H9 (cell line): ENCODE measurements around the gene KRT222. TPM values are rescaled to one million over a fixed set of nuclear protein-coding genes. Genes with fewer than 3 reads are reported as not detected.

Experiments
- DNase-seq: peaks from one replicate; pipeline ENCODE4 v3.0.0-alpha.2; 2017
- H2AFZ ChIP-seq: one replicate; pipeline ENCODE4 v1.6.1; 2013; ENCODE audit warnings: mild to moderate bottlenecking, low read length, control low read depth, moderate library complexity
- H2AK5ac ChIP-seq: 2 replicates; pipeline ENCODE4 v1.6.1; 2013; ENCODE audit warnings: low read length, control low read depth, mixed read lengths; ENCODE audit not compliant: insufficient read length
- H2BK120ac ChIP-seq: one replicate; pipeline ENCODE4 v1.6.1; 2013; ENCODE audit warnings: low read depth, mild to moderate bottlenecking, low read length, control low read depth, inconsistent platforms; ENCODE audit not compliant: poor library complexity, severe bottlenecking
- H2BK12ac ChIP-seq: 2 replicates; pipeline ENCODE4 v1.6.1; 2013; ENCODE audit warnings: low read length, control low read depth, mixed read lengths, low read depth; ENCODE audit not compliant: insufficient read length
- H2BK15ac ChIP-seq: 2 replicates; pipeline ENCODE4 v1.6.1; 2013; ENCODE audit warnings: low read depth, low read length, control low read depth
- H2BK20ac ChIP-seq: one replicate; pipeline ENCODE4 v1.6.1; 2013; ENCODE audit warnings: low read depth, mild to moderate bottlenecking, low read length, control low read depth, inconsistent platforms; ENCODE audit not compliant: poor library complexity, severe bottlenecking
- H2BK5ac ChIP-seq: 2 replicates; pipeline ENCODE4 v1.6.1; 2013; ENCODE audit warnings: low read length, control low read depth, mixed read lengths; ENCODE audit not compliant: insufficient read length
- H3K14ac ChIP-seq: 2 replicates; pipeline ENCODE4 v1.6.1; 2013; ENCODE audit warnings: low read length, control low read depth; ENCODE audit not compliant: insufficient read depth
- H3K18ac ChIP-seq: 2 replicates; pipeline ENCODE4 v1.6.1; 2013; ENCODE audit warnings: low read depth, mild to moderate bottlenecking, mixed read lengths, low read length, control low read depth; ENCODE audit not compliant: insufficient read length
- H3K23ac ChIP-seq: 2 replicates; pipeline ENCODE4 v1.6.1; 2013; ENCODE audit warnings: low read length, control low read depth, mixed read lengths, low read depth; ENCODE audit not compliant: insufficient read length
- H3K23me2 ChIP-seq: 2 replicates; pipeline ENCODE4 v1.6.1; 2013; ENCODE audit warnings: low read depth, mild to moderate bottlenecking, mixed read lengths, low read length, control low read depth; ENCODE audit not compliant: insufficient read length, poor library complexity, severe bottlenecking
- H3K27ac ChIP-seq: 2 replicates; pipeline ENCODE4 v1.5.1; 2013; ENCODE audit warnings: low read length, control low read depth, mixed read lengths, low read depth; ENCODE audit not compliant: insufficient read length
- H3K27me3 ChIP-seq: 2 replicates; pipeline ENCODE4 v1.6.1; 2013; ENCODE audit warnings: low read length, control low read depth, inconsistent platforms; ENCODE audit not compliant: insufficient read depth
- H3K4ac ChIP-seq: 2 replicates; pipeline ENCODE4 v1.6.1; 2013; ENCODE audit warnings: low read depth, mild to moderate bottlenecking, control low read depth, inconsistent platforms, low read length, moderate library complexity
- H3K4me1 ChIP-seq: 2 replicates; pipeline ENCODE4 v1.6.1; 2013; ENCODE audit warnings: low read length, control low read depth, inconsistent platforms; ENCODE audit not compliant: insufficient read depth
- H3K4me2 ChIP-seq: 2 replicates; pipeline ENCODE4 v1.6.1; 2013; ENCODE audit warnings: low read length, control low read depth, mixed read lengths; ENCODE audit not compliant: insufficient read length, insufficient read depth
- H3K56ac ChIP-seq: 2 replicates; pipeline ENCODE4 v1.6.1; 2013; ENCODE audit warnings: low read depth, mild to moderate bottlenecking, mixed read lengths, low read length, control low read depth; ENCODE audit not compliant: insufficient read length
- H3K79me1 ChIP-seq: 2 replicates; pipeline ENCODE4 v1.6.1; 2013; ENCODE audit warnings: low read depth, mild to moderate bottlenecking, moderate library complexity, low read length, control low read depth, inconsistent platforms; ENCODE audit not compliant: insufficient read depth, poor library complexity, severe bottlenecking
- H3K79me2 ChIP-seq: 2 replicates; pipeline ENCODE4 v1.6.1; 2013; ENCODE audit warnings: low read length, control low read depth, inconsistent platforms; ENCODE audit not compliant: insufficient read depth
- H3K9ac ChIP-seq: 2 replicates; pipeline ENCODE4 v1.6.1; 2013; ENCODE audit warnings: low read length, control low read depth, mixed read lengths; ENCODE audit not compliant: insufficient read length; ENCODE audit errors: extremely low read depth
- H3K9me3 ChIP-seq: one replicate; pipeline ENCODE4 v1.6.1; 2013; ENCODE audit warnings: low read depth, low read length, inconsistent platforms; ENCODE audit not compliant: control insufficient read depth
- H3T11ph ChIP-seq: one replicate; pipeline ENCODE4 v1.6.1; 2013; ENCODE audit warnings: mild to moderate bottlenecking, low read length, control low read depth, inconsistent platforms
- H4K20me1 ChIP-seq: one replicate; pipeline ENCODE4 v1.6.1; 2013; ENCODE audit not compliant: control insufficient read depth, insufficient read length, insufficient read depth
- H4K5ac ChIP-seq: 2 replicates; pipeline ENCODE4 v1.6.1; 2013; ENCODE audit warnings: low read depth, mild to moderate bottlenecking, mixed read lengths, low read length, control low read depth; ENCODE audit not compliant: insufficient read length
- H4K8ac ChIP-seq: replicated peaks from 2 replicates; pipeline ENCODE4 v1.6.1; 2013; ENCODE audit warnings: low read length, control low read depth, mixed read lengths, low read depth; ENCODE audit not compliant: insufficient read length
- H4K91ac ChIP-seq: 2 replicates; pipeline ENCODE4 v1.6.1; 2013; ENCODE audit warnings: low read depth, mild to moderate bottlenecking, moderate library complexity, mixed read lengths, low read length, control low read depth; ENCODE audit not compliant: insufficient read length
- H3K27ac Mint-ChIP-seq, 3 experiments: 2 replicates in 2 of 3; 3 replicates in 1 of 3; pipeline ENCODE4 v1.8.0; 2020 to 2021; ENCODE audit warnings: mixed read lengths in 3 of 3, mild to moderate bottlenecking in 1 of 3, moderate library complexity in 1 of 3
- H3K27me3 Mint-ChIP-seq: 2 replicates; pipeline ENCODE4 v1.8.0; 2021; ENCODE audit warnings: low read depth, mild to moderate bottlenecking, moderate library complexity, mixed read lengths
- H3K36me3 Mint-ChIP-seq, 3 experiments: 2 replicates in 2 of 3; 3 replicates in 1 of 3; pipeline ENCODE4 v1.8.0; 2020 to 2021; ENCODE audit warnings: low read depth in 3 of 3, mixed read lengths in 3 of 3; ENCODE audit not compliant: insufficient read depth in 1 of 3
- H3K4me1 Mint-ChIP-seq, 2 experiments: 2 replicates each; pipeline ENCODE4 v1.8.0; 2020; ENCODE audit warnings: mixed read lengths in 2 of 2
- H3K4me3 Mint-ChIP-seq, 2 experiments: 2 replicates in 1 of 2; 3 replicates in 1 of 2; pipeline ENCODE4 v1.8.0; 2020 to 2021; ENCODE audit warnings: mild to moderate bottlenecking in 2 of 2, mixed read lengths in 2 of 2, moderate library complexity in 1 of 2
- H3K9me3 Mint-ChIP-seq, 2 experiments: 2 replicates in 1 of 2; 3 replicates in 1 of 2; pipeline ENCODE4 v1.8.0; 2020; ENCODE audit warnings: mild to moderate bottlenecking in 2 of 2, mixed read lengths in 2 of 2, moderate library complexity in 1 of 2
- WGBS: extraction: QIAGEN DNeasy Blood & Tissue Kit; methylation state at CpG from one replicate; pipeline ENCODE4 v1.1.7; 2013; ENCODE audit warnings: missing lambda C conversion rate, low lambda C conversion rate, mixed read lengths; ENCODE audit not compliant: insufficient read length; ENCODE audit errors: extremely low coverage; 5-methylcytosine and 5-hydroxymethylcytosine counted together
- total RNA-seq: library from RNA; stranded (reverse); gene quantifications from 2 replicates; pipeline ENCODE4 v1.2.1, GENCODE V29; 2021
- TF ChIP-seq, protein P1 (sequence below): fragments of 200-600 bp; sonication (generic); conservative IDR thresholded peaks from 3 replicates; pipeline ENCODE4 v1.8.0; 2021; ENCODE audit warnings: antibody characterized with exemption, mild to moderate bottlenecking

Gene KRT222
- total RNA-seq, 1 experiment from 2014 or later: 0.13 TPM

DNA sequence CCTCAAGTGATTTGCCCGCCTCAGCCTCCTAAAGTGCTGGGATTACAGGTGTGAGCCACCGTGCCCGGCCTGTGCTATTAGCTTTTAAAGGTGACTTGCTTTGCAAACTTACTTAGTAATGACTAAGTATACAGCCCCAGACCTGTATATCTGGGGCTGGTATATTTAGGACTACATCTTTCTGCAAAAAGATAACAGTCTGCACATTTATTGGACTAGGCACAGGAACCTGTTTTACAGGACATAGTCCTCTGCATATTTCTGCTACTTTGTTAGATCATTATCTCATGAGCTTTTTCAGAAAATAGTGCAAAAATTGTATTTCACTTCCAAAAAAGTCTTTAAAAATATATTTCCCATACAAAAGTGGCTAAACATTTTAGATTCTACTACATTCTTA, 37.3 kb upstream of the KRT222 start:
- H2AK5ac ChIP-seq: no peak overlapping the region
- no peak overlapping the region for H3T11ph ChIP-seq
- TF ChIP-seq, protein P1, sequence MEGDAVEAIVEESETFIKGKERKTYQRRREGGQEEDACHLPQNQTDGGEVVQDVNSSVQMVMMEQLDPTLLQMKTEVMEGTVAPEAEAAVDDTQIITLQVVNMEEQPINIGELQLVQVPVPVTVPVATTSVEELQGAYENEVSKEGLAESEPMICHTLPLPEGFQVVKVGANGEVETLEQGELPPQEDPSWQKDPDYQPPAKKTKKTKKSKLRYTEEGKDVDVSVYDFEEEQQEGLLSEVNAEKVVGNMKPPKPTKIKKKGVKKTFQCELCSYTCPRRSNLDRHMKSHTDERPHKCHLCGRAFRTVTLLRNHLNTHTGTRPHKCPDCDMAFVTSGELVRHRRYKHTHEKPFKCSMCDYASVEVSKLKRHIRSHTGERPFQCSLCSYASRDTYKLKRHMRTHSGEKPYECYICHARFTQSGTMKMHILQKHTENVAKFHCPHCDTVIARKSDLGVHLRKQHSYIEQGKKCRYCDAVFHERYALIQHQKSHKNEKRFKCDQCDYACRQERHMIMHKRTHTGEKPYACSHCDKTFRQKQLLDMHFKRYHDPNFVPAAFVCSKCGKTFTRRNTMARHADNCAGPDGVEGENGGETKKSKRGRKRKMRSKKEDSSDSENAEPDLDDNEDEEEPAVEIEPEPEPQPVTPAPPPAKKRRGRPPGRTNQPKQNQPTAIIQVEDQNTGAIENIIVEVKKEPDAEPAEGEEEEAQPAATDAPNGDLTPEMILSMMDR: no peak
- H2BK15ac ChIP-seq: no peak overlapping the region
- no peak overlapping the region for H3K56ac ChIP-seq
- no peaks in the 10 kb centered on the region for H4K20me1 ChIP-seq
- H4K91ac ChIP-seq: no peak overlapping the region
- H4K8ac ChIP-seq: no peak overlapping the region
- no peaks in the 10 kb centered on the region for H3K79me1 ChIP-seq
- no peaks in the 10 kb centered on the region for H3K4me1 ChIP-seq
- H3K27ac ChIP-seq: no peak overlapping the region
- H4K5ac ChIP-seq: no peak overlapping the region
- H3K23ac ChIP-seq: no peak overlapping the region
- DNase-seq: no peak
- no peak overlapping the region for H2BK5ac ChIP-seq
- WGBS: no CpG with 5 or more reads among the region's 3 CpGs
- H3K4ac ChIP-seq: no peak overlapping the region
- no peaks in the 10 kb centered on the region for H3K79me2 ChIP-seq
- H2AFZ ChIP-seq: no peak overlapping the region
- peaks cover 3% of the 10 kb centered on the region; the same call in 1 of the 2 replicates for H3K27me3 Mint-ChIP-seq
- H3K4me1 Mint-ChIP-seq: peaks cover 0 to 3% of the 10 kb centered on the region in 2 experiments; a peak in 1 of 4 replicates
- H3K14ac ChIP-seq: no peak overlapping the region
- no peaks in the 10 kb centered on the region for H3K36me3 Mint-ChIP-seq
- no peaks in the 10 kb centered on the region for H3K23me2 ChIP-seq
- H3K9me3 ChIP-seq: no peaks in the 10 kb centered on the region
- no peak overlapping the region for H3K27ac Mint-ChIP-seq
- H2BK120ac ChIP-seq: no peak overlapping the region
- no peak overlapping the region for H3K4me2 ChIP-seq
- H3K18ac ChIP-seq: no peak overlapping the region
- no peak overlapping the region for H3K9ac ChIP-seq
- no peak overlapping the region for H3K4me3 Mint-ChIP-seq
- H2BK20ac ChIP-seq: no peak overlapping the region
- no peaks in the 10 kb centered on the region for H3K9me3 Mint-ChIP-seq
- no peak overlapping the region for H2BK12ac ChIP-seq
- no peaks in the 10 kb centered on the region for H3K27me3 ChIP-seq
